HG02981 (cell line): ENCODE data around the gene SRMS.
"Not testable (repeated sequence)": the region's sequence is repeated elsewhere in the genome, so short reads cannot be mapped to it uniquely, and the experiment has no call there.

ENCODE experiments used
- ATAC-seq: cut with Tn5 transposase; IDR thresholded peaks from one replicate; pipeline ENCODE4 v1.9.1; 2021; ENCODE audit warnings: mild to moderate bottlenecking, moderate library complexity; ENCODE audit not compliant: unreplicated experiment

Gene SRMS

GRCh38 chr20:63525185-63525584 is 22.4 kb downstream of the SRMS start:
- ATAC-seq: no peak

GRCh38 chr20:63522981-63523611 is 24.5 kb downstream of the SRMS start:
- ATAC-seq: no peak

- ATAC-seq: no peak
Measured at GRCh38 chr20:63522091-63522868, 25.3 kb downstream of the SRMS start.

- no peak for ATAC-seq
Measured at GRCh38 chr20:63521602-63522001, 25.9 kb downstream of the SRMS start.

GRCh38 chr20:63520934-63521601 is 26.5 kb downstream of the SRMS start:
- ATAC-seq: peak; percentile 38

GRCh38 chr20:63520504-63520933 is 27.0 kb downstream of the SRMS start, which contains the start of gene PPDPF:
Gene PPDPF, plus strand, starts transcription at chr20:63520765. Its CDS starts 544 bp downstream, at chr20:63521309.
- peak; percentile 68 for ATAC-seq

- peak; percentile 45 for ATAC-seq
Measured at GRCh38 chr20:63519668-63520503, 27.7 kb downstream of the SRMS start.

GRCh38 chr20:63518946-63519667 is 28.4 kb downstream of the SRMS start:
- ATAC-seq: no peak

- ATAC-seq: no peak
Measured at GRCh38 chr20:63518351-63518861, 29.1 kb downstream of the SRMS start.

- no peak for ATAC-seq
Measured at GRCh38 chr20:63517376-63518309, 29.9 kb downstream of the SRMS start.

GRCh38 chr20:63514520-63514919 is 33.0 kb downstream of the SRMS start:
- ATAC-seq: not testable (repeated sequence)

GRCh38 chr20:63513207-63513606 is 34.3 kb downstream of the SRMS start:
- ATAC-seq: no peak

GRCh38 chr20:63509088-63509564 is 38.4 kb downstream of the SRMS start:
- no peak for ATAC-seq

GRCh38 chr20:63508072-63508768 is 39.3 kb downstream of the SRMS start:
- no peak for ATAC-seq

- no peak for ATAC-seq
Measured at GRCh38 chr20:63507083-63507743, 40.3 kb downstream of the SRMS start.

GRCh38 chr20:63505723-63506122 is 41.8 kb downstream of the SRMS start:
- ATAC-seq: no peak

GRCh38 chr20:63505281-63505680 is 42.3 kb downstream of the SRMS start:
- ATAC-seq: no peak

GRCh38 chr20:63504642-63505041 is 42.9 kb downstream of the SRMS start:
- no peak for ATAC-seq
